Fibroblast of mammary gland (primary cell): ENCODE measurements around the gene NDUFA7.
A peak's percentile ranks its signal among the peaks of the same experiment; 100 is the strongest.

Experiments used
- DNase-seq: peaks from one replicate; pipeline ENCODE4 v3.0.0-alpha.2; 2010; ENCODE audit warnings: low read depth
- H3K4me3 ChIP-seq: 2 replicates; pipeline ENCODE4 v1.5.1; 2011; ENCODE audit warnings: low read depth, mild to moderate bottlenecking, low read length, moderate library complexity; ENCODE audit not compliant: control insufficient read depth
- CTCF ChIP-seq: conservative IDR thresholded peaks from 2 replicates; pipeline ENCODE4 v1.5.1; 2011; ENCODE audit warnings: low read depth, low read length, inconsistent platforms; ENCODE audit not compliant: control insufficient read depth, insufficient read depth

The NDUFA7 gene

GRCh38 chr19:8321067-8321985 is at the start of gene NDUFA7, which contains the start of gene RPS28:
TSS of gene NDUFA7 (minus strand) at chr19:8321375. CDS start at chr19:8321358, 17 bp downstream.
TSS of gene RPS28 (plus strand) at chr19:8321496. CDS start at chr19:8321531, 35 bp downstream.
- H3K4me3 ChIP-seq: peak within 1 kb of the TSS; percentile 99
- peak; percentile 6 for TF ChIP-seq CTCF
- peak; percentile 94 for DNase-seq

GRCh38 chr19:8370176-8371010 is 49.2 kb upstream of the NDUFA7 start:
- TF ChIP-seq CTCF: no peak
- DNase-seq: no peak

GRCh38 chr19:8367327-8368001 is 46.3 kb upstream of the NDUFA7 start:
- H3K4me3 ChIP-seq: peak overlapping the region; percentile 23
- no peak for TF ChIP-seq CTCF
- DNase-seq: peak; percentile 96

More at GRCh38 chr19:8370176-8371010, 49.2 kb upstream of the NDUFA7 start:
- no peak overlapping the region for H3K4me3 ChIP-seq

GRCh38 chr19:8366961-8367326 is 45.8 kb upstream of the NDUFA7 start:
- DNase-seq: peak; percentile 64
- TF ChIP-seq CTCF: no peak
- H3K4me3 ChIP-seq: peak overlapping the region; percentile 23

GRCh38 chr19:8366121-8366581 is 45.0 kb upstream of the NDUFA7 start:
- TF ChIP-seq CTCF: no peak
- DNase-seq: no peak
- peak overlapping the region; percentile 26 for H3K4me3 ChIP-seq

GRCh38 chr19:8363803-8364771 is 42.9 kb upstream of the NDUFA7 start, which contains the start of gene ANGPTL4:
TSS of gene ANGPTL4 (plus strand) at chr19:8364155. CDS start at chr19:8364322, 167 bp downstream.
- peak; percentile 81 for DNase-seq
- no peak for TF ChIP-seq CTCF
- H3K4me3 ChIP-seq: peak within 1 kb of the TSS; percentile 72
